GM19455 (cell line): ENCODE measurements around the gene ATF4.
A peak's percentile ranks its signal among the peaks of the same experiment; 100 is the strongest.
"Not testable (repeated sequence)": the region's sequence is repeated elsewhere in the genome, so short reads cannot be mapped to it uniquely, and the experiment has no call there.

Experiments
- ATAC-seq: cut with Tn5 transposase; IDR thresholded peaks from one replicate; pipeline ENCODE4 v1.9.1; 2021; ENCODE audit not compliant: unreplicated experiment

The ATF4 gene

GRCh38 chr22:39489094-39490068, 31.0 kb upstream of the ATF4 start:
- no peak for ATAC-seq

GRCh38 chr22:39490135-39490798, 30.1 kb upstream of the ATF4 start:
- ATAC-seq: no peak

GRCh38 chr22:39490966-39491680, 29.2 kb upstream of the ATF4 start:
- ATAC-seq: no peak

- no peak for ATAC-seq
Measured at GRCh38 chr22:39491696-39492095, 28.7 kb upstream of the ATF4 start.

- no peak for ATAC-seq
Measured at GRCh38 chr22:39492186-39492585, 28.2 kb upstream of the ATF4 start.

- no peak for ATAC-seq
Measured at GRCh38 chr22:39493759-39494158, 26.6 kb upstream of the ATF4 start.

GRCh38 chr22:39494471-39495120, 25.8 kb upstream of the ATF4 start:
- ATAC-seq: no peak

GRCh38 chr22:39496131-39496838, 24.1 kb upstream of the ATF4 start:
- no peak for ATAC-seq

- no peak for ATAC-seq
Measured at GRCh38 chr22:39497429-39497828, 22.9 kb upstream of the ATF4 start.

GRCh38 chr22:39498368-39498767, 22.0 kb upstream of the ATF4 start:
- no peak for ATAC-seq

GRCh38 chr22:39498802-39499201, 21.6 kb upstream of the ATF4 start:
- ATAC-seq: no peak

GRCh38 chr22:39500101-39500500, 20.3 kb upstream of the ATF4 start:
- ATAC-seq: no peak

GRCh38 chr22:39501644-39502108, 18.7 kb upstream of the ATF4 start:
- ATAC-seq: peak; percentile 25

GRCh38 chr22:39502109-39502788, 18.1 kb upstream of the ATF4 start, which contains the start of gene MIEF1:
MIEF1 (plus strand) TSS chr22:39502290; CDS start chr22:39511295, 9,005 bp downstream.
- ATAC-seq: peak; percentile 72

GRCh38 chr22:39502789-39503409, 17.5 kb upstream of the ATF4 start:
- ATAC-seq: no peak

GRCh38 chr22:39503630-39504029, 16.7 kb upstream of the ATF4 start:
- ATAC-seq: no peak

- no peak for ATAC-seq
Measured at GRCh38 chr22:39504071-39504470, 16.3 kb upstream of the ATF4 start.

- ATAC-seq: not testable (repeated sequence)
Measured at GRCh38 chr22:39507021-39507420, 13.3 kb upstream of the ATF4 start.

- ATAC-seq: no peak
Measured at GRCh38 chr22:39508393-39508792, 12.0 kb upstream of the ATF4 start.
